ENCODE results near the gene ASAP3. TPM values are rescaled to one million over a fixed set of nuclear protein-coding genes. Genes with fewer than 3 reads are reported as not detected.

ASAP3 gene
- total and polyA plus RNA-seq, 9 of the 15 experiments (the other 6 are each of a cell fraction or from before 2014, with no cell fraction given): 1.7 to 31.2 (median 17.4) TPM

GRCh38 chr1:23509896-23510295 is 25.9 kb upstream of the ASAP3 start:
- in situ Hi-C loops (cut with MboI) (no loop called here), intact Hi-C loops (cut with micrococcal nuclease) (no loop called here)
- ChIA-PET CTCF (ENCODE audit: low intra/inter-chr PET ratio) (no interaction called here), POLR2A (interaction anchor here (0.6 to 1.3 kb wide), 2 partner anchors 10 to 20 kb away, joined by 3 read pairs; no protein-coding TSS in a partner anchor)
- Histone ChIP-seq H3K4me2 (ENCODE audit: insufficient read depth, low read length) (no peak overlapping the region), H3K27me3 (ENCODE audit: control insufficient read depth in 2 of 2, insufficient read depth in 2 of 2, low read length in 2 of 2) (no peaks in the 10 kb centered on the region), H3K4me1 (replicated peaks in 1 of 2; ENCODE audit: control insufficient read depth in 2 of 2, insufficient read depth in 2 of 2, low read length in 2 of 2) (peaks cover 0 to 3% of the 10 kb centered on the region in 2 experiments; a peak in 3 of 5 replicates), H3K4me3 (no peak overlapping the region), H3K36me3 (ENCODE audit: control insufficient read depth, insufficient read depth, low read length) (peaks cover 90% of the 10 kb centered on the region; the same call in 2 of the 3 replicates), H3K9ac (ENCODE audit: insufficient read depth in 1 of 2, low read depth in 2 of 2, low read length in 2 of 2) (no peak overlapping the region), H3K27ac (ENCODE audit: extremely low read depth, low read depth, low read length) (no peak overlapping the region), H3K9me3 (replicated peaks; ENCODE audit: control insufficient read depth, insufficient read depth, low read depth, low read length) (no peaks in the 10 kb centered on the region), H2AFZ (ENCODE audit: low read depth, low read length) (no peak overlapping the region), H3K9me1 (ENCODE audit: control insufficient read depth, insufficient read depth, low read length) (peaks cover 4% of the 10 kb centered on the region), H4K20me1 (replicated peaks; ENCODE audit: control insufficient read depth, insufficient read depth, low read length) (no peaks in the 10 kb centered on the region), H3K79me2 (ENCODE audit: control insufficient read depth, insufficient read depth, low read length) (no peaks in the 10 kb centered on the region)
- ATAC-seq (no peak), DNase-seq (ENCODE audit: extremely low read depth in 1 of 4, low spot score in 3 of 4) (no peak), FAIRE-seq (no peak)
- no TSS peak for BruUV-seq (replicated peaks)
- TF ChIP-seq, protein P1, sequence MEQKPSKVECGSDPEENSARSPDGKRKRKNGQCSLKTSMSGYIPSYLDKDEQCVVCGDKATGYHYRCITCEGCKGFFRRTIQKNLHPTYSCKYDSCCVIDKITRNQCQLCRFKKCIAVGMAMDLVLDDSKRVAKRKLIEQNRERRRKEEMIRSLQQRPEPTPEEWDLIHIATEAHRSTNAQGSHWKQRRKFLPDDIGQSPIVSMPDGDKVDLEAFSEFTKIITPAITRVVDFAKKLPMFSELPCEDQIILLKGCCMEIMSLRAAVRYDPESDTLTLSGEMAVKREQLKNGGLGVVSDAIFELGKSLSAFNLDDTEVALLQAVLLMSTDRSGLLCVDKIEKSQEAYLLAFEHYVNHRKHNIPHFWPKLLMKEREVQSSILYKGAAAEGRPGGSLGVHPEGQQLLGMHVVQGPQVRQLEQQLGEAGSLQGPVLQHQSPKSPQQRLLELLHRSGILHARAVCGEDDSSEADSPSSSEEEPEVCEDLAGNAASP (IDR thresholded peaks at IDR 0.05): no peak
- TF ChIP-seq TEAD1 (CRISPR knock-in tag; IDR thresholded peaks at IDR 0.05) (no peak), GABPB2 (CRISPR knock-in tag; conservative IDR thresholded peaks at IDR 0.05) (no peak), CHCHD3 (CRISPR knock-in tag; IDR thresholded peaks at IDR 0.05) (no peak), SAFB (IDR thresholded peaks at IDR 0.05; ENCODE audit: borderline replicate concordance, low read depth, low read length) (no peak), STAG1 (CRISPR knock-in tag; IDR thresholded peaks at IDR 0.05; ENCODE audit: borderline replicate concordance) (no peak), NCOA2 (IDR thresholded peaks at IDR 0.05; ENCODE audit: partially characterized antibody in 2 of 2) (no peak), ZNF282 (CRISPR knock-in tag; IDR thresholded peaks at IDR 0.05) (no peak), DNMT1 (IDR thresholded peaks at IDR 0.05) (no peak), THAP12 (CRISPR knock-in tag; IDR thresholded peaks at IDR 0.05) (no peak), OTX1 (CRISPR knock-in tag; IDR thresholded peaks at IDR 0.05) (no peak), PRPF4 (IDR thresholded peaks at IDR 0.05; ENCODE audit: insufficient read depth, low read depth, low read length, poor library complexity, severe bottlenecking) (no peak), EHMT2 (IDR thresholded peaks at IDR 0.05) (no peak), HMGN3 (IDR thresholded peaks at IDR 0.05; ENCODE audit: borderline replicate concordance, extremely low read depth, insufficient read length, low read depth, low read length) (no peak)
- TF ChIP-seq, protein P2, sequence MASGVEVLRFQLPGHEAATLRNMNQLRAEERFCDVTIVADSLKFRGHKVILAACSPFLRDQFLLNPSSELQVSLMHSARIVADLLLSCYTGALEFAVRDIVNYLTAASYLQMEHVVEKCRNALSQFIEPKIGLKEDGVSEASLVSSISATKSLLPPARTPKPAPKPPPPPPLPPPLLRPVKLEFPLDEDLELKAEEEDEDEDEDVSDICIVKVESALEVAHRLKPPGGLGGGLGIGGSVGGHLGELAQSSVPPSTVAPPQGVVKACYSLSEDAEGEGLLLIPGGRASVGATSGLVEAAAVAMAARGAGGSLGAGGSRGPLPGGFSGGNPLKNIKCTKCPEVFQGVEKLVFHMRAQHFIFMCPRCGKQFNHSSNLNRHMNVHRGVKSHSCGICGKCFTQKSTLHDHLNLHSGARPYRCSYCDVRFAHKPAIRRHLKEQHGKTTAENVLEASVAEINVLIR (CRISPR knock-in tag; IDR thresholded peaks at IDR 0.05): no peak
- TF ChIP-seq, protein P3, sequence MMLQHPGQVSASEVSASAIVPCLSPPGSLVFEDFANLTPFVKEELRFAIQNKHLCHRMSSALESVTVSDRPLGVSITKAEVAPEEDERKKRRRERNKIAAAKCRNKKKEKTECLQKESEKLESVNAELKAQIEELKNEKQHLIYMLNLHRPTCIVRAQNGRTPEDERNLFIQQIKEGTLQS (IDR thresholded peaks at IDR 0.05): no peak
- TF ChIP-seq, protein P3 (CRISPR knock-in tag; conservative IDR thresholded peaks at IDR 0.05): no peak
- WGBS (ENCODE audit: insufficient coverage, low coverage, missing lambda C conversion rate): 93% methylated on average over 15 of the region's 15 CpGs
